AG09319 (cell line): ENCODE measurements around the gene SNAI3.

Experiments used
- DNase-seq: peaks from one replicate; pipeline ENCODE4 v3.0.0-alpha.2; 2010; ENCODE audit warnings: low read depth; ENCODE audit errors: extremely low read depth
- TF ChIP-seq, protein P1 (sequence below): IDR thresholded peaks from 2 replicates; pipeline ENCODE4 v1.5.1; 2011; ENCODE audit warnings: low read depth, mild to moderate bottlenecking, inconsistent platforms, low read length, moderate library complexity

SNAI3 gene

DNA sequence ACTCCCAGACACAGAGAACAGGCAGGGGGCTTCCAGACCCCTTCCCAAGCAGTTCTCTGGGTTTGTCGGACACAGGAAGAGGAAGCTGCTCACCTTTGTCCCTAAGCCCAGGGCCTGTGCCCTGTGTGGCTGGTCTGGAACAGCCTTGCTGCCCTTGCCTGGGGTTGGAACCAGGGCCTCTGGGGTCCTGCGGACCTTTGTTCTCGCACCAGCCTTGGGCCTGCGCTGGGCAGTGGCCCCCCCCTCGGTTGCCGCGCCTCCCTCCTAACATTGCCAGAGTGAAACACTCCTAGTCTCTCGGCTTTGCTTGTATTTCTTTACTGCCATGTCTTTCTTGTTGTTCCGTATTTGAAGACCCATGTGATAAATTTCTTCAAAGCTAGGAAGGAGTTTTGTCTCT lies 56.5 kb downstream of the SNAI3 start:
- DNase-seq = no peak
- TF ChIP-seq, protein P1, sequence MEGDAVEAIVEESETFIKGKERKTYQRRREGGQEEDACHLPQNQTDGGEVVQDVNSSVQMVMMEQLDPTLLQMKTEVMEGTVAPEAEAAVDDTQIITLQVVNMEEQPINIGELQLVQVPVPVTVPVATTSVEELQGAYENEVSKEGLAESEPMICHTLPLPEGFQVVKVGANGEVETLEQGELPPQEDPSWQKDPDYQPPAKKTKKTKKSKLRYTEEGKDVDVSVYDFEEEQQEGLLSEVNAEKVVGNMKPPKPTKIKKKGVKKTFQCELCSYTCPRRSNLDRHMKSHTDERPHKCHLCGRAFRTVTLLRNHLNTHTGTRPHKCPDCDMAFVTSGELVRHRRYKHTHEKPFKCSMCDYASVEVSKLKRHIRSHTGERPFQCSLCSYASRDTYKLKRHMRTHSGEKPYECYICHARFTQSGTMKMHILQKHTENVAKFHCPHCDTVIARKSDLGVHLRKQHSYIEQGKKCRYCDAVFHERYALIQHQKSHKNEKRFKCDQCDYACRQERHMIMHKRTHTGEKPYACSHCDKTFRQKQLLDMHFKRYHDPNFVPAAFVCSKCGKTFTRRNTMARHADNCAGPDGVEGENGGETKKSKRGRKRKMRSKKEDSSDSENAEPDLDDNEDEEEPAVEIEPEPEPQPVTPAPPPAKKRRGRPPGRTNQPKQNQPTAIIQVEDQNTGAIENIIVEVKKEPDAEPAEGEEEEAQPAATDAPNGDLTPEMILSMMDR = no peak

- TF ChIP-seq, protein P1 = peak; percentile 19
- DNase-seq = no peak
Observed at GRCh38 chr16:88628512-88628974, 57.8 kb downstream of the SNAI3 start.
